ENCODE data around the gene COA8.

The COA8 gene

DNA sequence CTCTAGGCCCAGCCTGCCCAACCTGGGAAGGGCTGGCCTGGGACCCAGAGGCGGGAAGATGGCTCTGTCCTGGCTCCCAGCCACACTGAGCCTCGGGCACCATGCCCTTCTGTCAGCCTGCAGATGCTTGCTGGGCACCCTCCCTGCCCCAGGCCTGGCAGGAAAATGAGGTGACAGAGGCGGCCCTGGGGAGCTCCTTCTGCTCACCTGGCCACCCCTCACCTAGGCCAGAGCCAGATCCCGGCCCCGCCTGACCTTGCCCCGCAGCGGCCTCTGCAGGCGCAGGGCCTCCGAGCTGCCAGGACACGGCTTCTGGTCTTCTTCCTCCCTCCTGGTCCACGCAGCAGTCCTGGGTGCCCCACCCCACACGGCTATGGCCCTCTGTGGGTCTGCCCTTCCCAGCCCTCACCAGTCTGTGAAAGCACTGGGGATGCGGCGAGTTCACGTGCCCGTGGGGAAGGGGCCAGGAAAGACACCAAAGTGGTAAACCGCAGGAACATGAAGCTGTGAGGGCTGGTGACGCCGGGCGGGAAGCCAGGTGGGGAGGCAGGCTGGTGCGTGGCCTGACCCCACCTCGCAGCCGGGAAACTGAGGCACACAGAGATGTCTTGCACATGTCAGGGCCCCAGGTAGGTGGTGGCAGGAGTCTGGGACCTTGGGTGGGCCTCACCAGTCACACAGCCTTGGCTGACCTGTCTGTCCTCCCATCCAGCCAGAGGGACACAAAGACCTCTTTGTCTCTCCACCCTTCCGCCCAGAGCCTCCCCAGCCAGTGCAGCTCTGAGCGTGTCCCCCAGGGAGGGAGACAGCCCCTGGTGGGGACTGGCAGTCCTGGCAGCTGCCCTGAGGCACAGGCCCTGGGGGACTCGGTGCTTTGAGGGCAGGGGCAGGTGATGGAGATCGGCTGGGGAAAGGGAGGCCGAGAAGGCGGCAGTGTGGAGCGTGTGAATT is 13.1 kb upstream of the COA8 start:
- TF ChIP-seq, protein P1, sequence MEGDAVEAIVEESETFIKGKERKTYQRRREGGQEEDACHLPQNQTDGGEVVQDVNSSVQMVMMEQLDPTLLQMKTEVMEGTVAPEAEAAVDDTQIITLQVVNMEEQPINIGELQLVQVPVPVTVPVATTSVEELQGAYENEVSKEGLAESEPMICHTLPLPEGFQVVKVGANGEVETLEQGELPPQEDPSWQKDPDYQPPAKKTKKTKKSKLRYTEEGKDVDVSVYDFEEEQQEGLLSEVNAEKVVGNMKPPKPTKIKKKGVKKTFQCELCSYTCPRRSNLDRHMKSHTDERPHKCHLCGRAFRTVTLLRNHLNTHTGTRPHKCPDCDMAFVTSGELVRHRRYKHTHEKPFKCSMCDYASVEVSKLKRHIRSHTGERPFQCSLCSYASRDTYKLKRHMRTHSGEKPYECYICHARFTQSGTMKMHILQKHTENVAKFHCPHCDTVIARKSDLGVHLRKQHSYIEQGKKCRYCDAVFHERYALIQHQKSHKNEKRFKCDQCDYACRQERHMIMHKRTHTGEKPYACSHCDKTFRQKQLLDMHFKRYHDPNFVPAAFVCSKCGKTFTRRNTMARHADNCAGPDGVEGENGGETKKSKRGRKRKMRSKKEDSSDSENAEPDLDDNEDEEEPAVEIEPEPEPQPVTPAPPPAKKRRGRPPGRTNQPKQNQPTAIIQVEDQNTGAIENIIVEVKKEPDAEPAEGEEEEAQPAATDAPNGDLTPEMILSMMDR (conservative IDR thresholded peaks at IDR 0.05; ENCODE audit: low read depth, low read length) = no peak
- no peak overlapping the region for H3K4me3 ChIP-seq (ENCODE audit: low read depth, low read length)
- no peak for DNase-seq (ENCODE audit: low read depth)

- H3K4me3 ChIP-seq (ENCODE audit: low read depth, low read length) = no peak overlapping the region
- no peak for DNase-seq (ENCODE audit: low read depth)
- TF ChIP-seq, protein P1 (conservative IDR thresholded peaks at IDR 0.05; ENCODE audit: low read depth, low read length) = no peak
Measured at GRCh38 chr14:103550451-103551337, 12.1 kb upstream of the COA8 start.

GRCh38 chr14:103551338-103551762 is 11.4 kb upstream of the COA8 start:
- H3K4me3 ChIP-seq (ENCODE audit: low read depth, low read length) = no peak overlapping the region
- TF ChIP-seq, protein P1 (conservative IDR thresholded peaks at IDR 0.05; ENCODE audit: low read depth, low read length) = no peak
- peak; percentile 45 for DNase-seq (ENCODE audit: low read depth)

DNA sequence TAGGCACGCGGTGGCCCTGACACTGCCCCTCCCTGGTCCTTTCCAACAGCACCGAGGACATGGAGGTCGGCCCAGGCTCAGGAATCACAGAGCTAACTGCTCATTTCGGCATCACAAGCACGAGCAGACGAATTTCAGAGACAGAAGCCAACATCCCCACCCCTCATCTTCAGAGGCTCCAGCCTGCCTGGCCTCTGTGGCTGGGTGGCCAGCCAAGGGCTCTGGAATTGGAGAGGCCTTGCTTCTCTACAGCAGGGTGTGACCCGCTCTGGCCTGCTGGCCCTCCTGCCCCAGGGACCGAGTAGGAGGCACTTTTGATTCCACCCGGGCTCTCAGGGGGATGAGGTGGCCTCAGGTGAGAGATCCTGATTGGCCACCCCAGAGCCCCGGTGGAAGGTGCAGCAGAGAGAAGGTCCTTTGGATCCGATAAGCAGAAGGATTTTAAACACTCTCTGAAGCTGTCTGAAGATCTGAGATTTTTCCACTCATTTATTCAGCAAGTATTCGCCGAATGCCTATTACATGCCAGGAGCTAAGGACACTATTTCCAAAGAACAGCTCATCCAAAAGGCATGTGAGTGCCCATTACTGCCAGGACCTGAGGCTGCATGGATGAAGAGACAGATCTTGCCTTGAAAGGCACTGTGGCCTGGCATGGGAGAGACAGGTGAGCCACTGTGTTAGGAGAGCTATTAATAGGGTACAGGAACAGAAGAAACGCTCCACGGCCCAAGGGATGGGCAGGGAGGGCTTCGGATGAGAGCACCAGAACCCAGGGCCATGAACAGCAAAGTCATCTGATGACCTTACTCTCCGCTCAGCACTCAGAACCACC is 10.5 kb upstream of the COA8 start:
- DNase-seq (ENCODE audit: low read depth) = no peak
- H3K4me3 ChIP-seq (ENCODE audit: low read depth, low read length) = no peak overlapping the region
- TF ChIP-seq, protein P1 (conservative IDR thresholded peaks at IDR 0.05; ENCODE audit: low read depth, low read length) = no peak

DNA sequence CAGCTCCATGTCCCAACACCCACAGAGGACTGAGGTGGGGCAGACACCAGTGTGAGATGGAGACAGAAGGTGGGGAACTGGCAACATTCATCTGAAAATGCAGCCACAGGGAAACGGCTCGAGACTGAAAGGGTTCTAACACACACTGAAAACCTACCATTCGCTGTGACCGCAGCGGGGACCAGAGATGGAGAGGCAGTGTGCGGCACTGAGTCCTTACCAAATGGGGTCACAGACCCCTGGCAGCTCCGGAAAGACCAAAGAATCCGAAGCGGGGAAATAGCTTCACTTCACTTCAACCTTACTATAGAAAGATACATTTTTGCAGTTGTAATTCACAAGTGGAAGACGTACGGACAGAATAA is 9.9 kb upstream of the COA8 start:
- TF ChIP-seq, protein P1 (conservative IDR thresholded peaks at IDR 0.05; ENCODE audit: low read depth, low read length) = no peak
- no peak for DNase-seq (ENCODE audit: low read depth)

DNA sequence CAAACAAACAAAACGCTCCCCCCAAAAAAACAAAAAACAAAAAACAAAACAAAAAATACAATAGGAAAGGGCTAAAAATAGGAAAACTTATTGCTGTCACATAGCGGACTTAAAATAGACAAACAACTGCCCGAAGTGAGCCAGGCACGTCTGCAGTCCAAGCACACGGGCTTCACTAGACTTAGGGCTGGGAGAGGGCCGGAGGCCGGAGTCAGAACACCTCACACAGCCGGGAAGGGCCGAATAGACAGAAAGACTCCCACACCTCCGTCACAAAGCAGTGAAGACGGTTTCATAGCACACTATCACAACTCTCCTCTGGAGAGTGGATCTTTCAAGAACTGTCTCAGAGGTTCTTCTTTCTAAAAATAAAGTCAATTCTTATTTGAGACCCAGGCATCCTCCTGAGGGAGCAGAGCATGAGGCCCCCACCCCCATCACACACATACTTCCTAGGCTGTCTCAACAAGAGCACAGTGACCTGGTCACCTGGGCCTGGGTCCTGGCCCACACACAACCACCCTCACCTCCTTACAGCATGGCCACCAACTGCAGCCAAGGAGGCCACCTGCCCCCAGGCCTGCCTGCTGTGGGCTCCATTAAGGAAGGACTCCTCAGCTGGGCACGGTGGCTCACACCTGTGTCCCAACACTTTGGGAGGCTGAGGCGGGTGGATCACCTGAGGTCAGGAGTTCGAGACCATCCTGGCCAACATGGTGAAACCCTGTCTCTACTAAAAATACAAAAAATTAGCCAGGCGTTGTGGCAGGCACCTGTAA is 7.0 kb upstream of the COA8 start:
- no peak overlapping the region for H3K4me3 ChIP-seq (ENCODE audit: low read depth, low read length)
- no peak for DNase-seq (ENCODE audit: low read depth)
- TF ChIP-seq, protein P1 (conservative IDR thresholded peaks at IDR 0.05; ENCODE audit: low read depth, low read length) = no peak

More for the DNA sequence above, 9.9 kb upstream of the COA8 start:
- no peak overlapping the region for H3K4me3 ChIP-seq (ENCODE audit: low read depth, low read length)

Measured in choroid plexus epithelial cell (primary cell).